Posterior vena cava (tissue), 2 donors: ENCODE measurements around the gene RNF187. TPM values are rescaled to one million over a fixed set of nuclear protein-coding genes. Genes with fewer than 3 reads are reported as not detected.
"Not testable (repeated sequence)": the region's sequence is repeated elsewhere in the genome, so short reads cannot be mapped to it uniquely, and the experiment has no call there.

Experiments
- DNase-seq: peaks from one replicate; pipeline ENCODE4 v3.0.0-alpha.2; 2020; ENCODE audit warnings: low spot score
- intact Hi-C, 2 donors: fragments of 100-400 bp; cut with DNase I; formaldehyde crosslinking; loops; one replicate each; pipeline versions ENCODE4 v1.14.1 to v1.14.2; 2022 to 2023
- total RNA-seq, 2 donors: library from RNA; stranded (reverse); fragmentation: NEBNext Ultra II Directional; extraction: Animal tissue kit (Norgen Biotek cat#: 25700); gene quantifications; one replicate each; pipeline ENCODE4 v1.2.1, GENCODE V29; 2021
- donor health status: DM: yes; HTN: yes; CAD: no.
- donor health status: DM: yes; HTN: yes; CAD: no.

RNF187 gene
- total RNA-seq, 2 donors from 2014 or later, result 61.6 to 64.3 TPM

DNA sequence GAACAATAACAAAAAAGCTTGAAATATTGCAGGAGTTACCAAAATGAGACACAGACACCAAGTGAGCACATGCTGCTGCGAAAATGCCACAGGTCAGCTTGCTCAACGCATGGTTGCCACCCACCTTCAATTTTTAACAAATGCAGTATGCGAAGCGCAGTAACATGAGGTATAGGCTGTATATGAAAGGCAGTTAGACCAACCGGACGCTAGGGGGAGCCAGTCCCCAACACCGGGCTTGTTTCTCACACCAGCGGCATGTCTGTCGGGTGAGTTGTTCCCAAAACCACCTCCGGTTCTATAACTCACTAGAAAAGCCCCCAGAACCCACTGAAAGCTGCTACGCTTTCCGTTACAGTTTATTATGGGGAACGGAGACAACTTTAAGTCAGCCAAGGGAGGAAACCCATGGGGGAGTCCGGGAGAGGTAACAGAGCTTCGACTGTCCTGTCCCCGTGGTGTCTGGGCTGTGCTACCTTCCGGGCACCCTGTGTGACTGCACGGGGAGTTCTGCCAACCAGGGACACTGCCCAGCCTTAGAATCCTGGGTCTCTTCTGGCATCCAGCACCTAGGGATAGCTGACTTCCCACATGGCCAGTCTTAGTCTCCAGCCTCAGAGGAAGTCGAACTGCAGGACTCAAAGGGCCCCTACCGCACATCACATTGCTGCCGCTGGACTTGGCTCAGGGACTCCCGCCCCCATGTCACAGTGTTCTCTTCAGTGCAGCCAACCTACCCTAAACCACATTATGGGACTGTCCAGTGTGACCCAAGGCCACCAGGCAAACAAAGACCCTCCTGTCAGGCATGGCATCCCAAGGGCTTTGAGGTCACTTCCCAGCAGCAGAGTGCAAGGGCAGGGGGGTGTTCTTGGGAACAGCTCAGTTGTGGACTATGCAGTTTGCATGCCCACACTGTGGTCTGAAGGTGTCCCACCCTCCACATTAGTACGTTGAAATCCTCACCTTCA lies 14.0 kb downstream of the RNF187 start:
- intact Hi-C loops, result no loop called here
- DNase-seq, result peak; percentile 94

- DNase-seq, result no peak
- intact Hi-C loops, result no loop called here
Measured at GRCh38 chr1:228502522-228502921, 15.3 kb downstream of the RNF187 start.

GRCh38 chr1:228505944-228506343 lies 18.8 kb downstream of the RNF187 start:
- DNase-seq, result not testable (repeated sequence)
- intact Hi-C loops, result loop anchor here in 1 of 2 donors (5.0 kb wide), 1 partner anchor 424 kb away; the partner anchor contains the start of gene ARF1

DNA sequence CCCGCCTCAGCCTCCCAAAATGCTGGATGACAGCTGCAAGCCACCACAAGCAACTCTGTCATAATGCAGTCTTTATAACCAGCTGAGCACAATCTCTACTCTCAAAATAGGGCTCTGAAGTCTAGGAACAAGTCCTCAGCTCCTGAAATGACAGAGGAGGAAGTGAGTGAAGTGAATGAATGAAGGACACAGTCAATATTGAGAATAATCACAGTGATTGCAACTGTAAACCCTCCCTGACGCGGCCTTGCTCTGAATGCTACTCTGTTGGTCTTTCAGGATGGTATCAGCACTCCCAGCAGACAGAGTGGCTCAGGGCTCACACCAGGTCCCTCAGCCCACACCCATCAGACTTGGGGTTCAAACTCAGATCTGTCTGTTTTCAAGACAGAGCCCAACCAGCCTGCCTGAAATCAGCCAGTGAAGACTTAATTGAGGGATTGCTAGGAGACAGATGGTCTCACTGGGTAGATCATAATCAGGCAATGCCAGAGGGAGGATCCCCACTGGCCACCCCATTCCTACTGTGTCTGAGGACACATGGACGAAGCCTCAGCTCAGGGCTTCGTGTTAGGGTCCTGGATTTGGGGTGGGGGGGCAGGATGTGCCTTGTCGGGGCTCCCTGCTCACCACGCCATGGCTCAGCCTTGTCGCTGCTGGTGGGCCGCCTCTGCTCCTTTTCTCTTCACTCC lies 20.9 kb downstream of the RNF187 start:
- intact Hi-C loops, result loop anchor here in 1 of 2 donors (5.0 kb wide), 1 partner anchor 426 kb away; the partner anchor contains the start of gene ARF1
- no peak for DNase-seq

DNA sequence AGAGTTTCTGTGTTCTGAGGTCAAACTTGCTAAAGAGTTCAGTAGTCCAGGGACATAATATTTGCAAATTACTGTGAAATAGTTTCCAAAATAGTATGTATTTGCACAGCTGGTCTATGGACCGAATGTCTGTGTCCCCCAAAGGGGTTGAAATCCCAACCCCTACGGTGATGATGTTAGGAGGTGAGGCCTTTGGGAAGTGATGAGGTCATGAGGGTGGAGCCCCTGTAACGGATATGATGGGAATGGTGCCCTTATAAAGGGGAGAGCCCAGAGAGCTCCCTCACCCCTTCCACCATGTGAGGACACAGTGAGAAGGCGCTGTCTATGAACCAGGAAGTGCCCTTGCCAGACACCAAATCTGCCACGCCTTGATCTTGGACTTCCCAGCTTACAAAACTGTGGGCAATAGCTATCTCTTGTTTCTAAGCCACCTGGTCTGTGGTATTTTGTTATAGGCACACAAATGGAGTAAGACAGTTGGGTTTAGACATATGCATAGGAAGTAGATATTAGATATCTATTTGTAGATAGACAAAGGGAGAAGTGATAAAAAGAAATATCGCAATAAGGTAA lies 21.7 kb downstream of the RNF187 start:
- intact Hi-C loops, result loop anchor here in 1 of 2 donors (5.0 kb wide), 1 partner anchor 427 kb away; the partner anchor contains the start of gene ARF1
- DNase-seq, result no peak

DNA sequence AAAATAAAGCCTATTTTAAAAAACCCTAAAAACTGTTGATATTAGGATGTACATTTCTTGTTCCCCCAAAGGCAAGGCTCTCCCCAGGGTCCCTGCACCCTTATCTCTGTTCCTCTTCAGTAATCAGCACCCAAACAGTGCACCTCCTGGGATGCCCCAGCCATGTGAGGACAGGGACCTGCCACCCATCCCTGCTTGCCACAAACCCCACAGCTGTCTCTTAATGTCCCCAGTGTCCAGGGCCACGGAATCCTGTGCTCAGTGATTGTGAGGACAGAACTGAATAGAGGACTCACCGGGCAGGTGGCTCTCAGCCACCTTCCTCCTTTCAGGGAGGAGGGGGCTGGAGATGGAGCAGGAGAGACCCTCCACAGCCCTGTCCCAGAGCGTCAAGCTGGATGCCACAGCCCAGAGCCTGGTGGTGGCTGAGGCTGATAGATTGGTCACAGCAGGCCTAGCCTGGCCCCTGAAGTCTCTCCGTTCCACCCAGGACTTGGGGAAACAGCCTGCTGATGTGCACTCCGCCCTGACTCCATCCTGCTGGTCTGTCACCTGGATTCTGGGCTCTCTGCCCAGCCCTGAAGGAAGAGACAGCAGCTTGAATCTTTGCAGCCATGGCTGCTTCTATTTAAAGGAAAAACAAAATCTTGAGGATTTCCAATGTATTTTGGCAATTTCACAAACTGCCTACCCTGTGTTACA lies 23.1 kb downstream of the RNF187 start:
- no peak for DNase-seq
- intact Hi-C loops, result no loop called here

DNA sequence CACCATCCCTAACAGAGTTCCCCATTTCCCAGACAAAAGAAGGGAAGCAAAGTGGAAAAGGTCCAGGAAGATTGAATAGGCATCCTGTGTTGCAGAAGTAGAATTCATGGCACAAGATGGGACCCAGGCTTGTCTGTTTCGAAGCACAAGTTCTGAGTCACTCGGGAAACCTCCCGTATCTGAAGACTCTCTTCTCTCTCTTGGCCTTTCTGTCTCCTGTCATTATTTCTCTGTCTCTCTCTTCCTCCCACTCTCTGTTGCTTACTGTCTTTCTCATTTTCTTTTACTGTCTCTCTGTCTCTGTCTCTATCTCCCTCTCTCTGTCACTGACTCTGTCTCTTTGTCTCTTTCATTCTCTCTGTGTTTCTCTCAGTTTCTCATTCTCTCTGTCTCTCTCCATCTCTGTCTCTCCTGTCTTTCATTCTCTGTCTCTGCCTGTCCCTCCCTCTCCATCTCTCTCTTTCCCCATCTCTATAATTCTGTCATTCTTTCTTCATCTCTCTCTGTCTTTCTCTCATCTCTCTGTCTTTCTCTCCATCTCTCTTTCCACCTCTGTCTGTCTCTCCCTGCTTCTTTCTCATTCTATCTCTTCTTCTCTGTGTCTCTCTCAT lies 23.7 kb downstream of the RNF187 start:
- DNase-seq, result no peak
- intact Hi-C loops, result no loop called here

DNA sequence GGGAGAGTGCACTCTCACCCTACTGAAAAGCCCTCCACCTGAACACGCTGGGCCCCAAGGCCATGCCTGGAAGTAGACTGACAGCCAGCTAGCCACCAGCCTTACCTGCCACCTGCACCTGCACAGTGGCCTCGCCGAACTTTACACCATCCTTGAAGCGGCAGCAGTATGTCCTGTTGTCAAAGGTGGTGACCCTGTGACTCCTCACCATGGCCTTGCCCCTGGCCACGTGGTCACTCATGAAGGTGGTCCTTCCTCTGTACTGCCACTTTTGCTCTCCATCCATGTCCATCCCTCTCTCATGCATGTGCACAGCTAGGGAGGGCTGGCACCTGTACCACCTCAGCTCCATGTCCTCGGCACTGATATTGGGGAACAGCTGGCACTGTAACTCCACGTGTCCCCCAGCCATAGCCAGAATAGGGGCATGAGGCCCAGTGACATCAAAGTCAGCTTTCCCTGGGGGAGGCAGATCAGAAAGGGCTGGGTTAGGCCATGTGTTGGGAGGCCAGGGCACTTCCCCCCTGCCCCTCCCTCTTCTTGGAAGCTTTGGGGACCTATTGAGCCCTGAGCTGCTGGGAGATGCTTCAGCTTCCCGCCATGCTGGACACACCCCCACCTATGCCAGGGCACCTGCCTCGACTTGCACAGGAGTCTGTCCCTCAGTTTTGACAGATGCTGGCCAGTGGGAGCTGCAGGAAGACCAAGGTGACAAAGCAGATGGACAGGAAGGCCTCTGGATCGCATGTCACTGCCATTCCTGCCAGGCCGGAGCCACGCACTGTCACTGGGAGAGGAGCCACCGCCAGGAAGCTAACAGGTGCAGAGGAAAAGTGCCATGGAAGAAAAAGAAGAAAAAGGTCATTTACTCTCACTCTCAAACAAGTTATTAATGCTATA lies 24.6 kb downstream of the RNF187 start:
- no peak for DNase-seq

DNA sequence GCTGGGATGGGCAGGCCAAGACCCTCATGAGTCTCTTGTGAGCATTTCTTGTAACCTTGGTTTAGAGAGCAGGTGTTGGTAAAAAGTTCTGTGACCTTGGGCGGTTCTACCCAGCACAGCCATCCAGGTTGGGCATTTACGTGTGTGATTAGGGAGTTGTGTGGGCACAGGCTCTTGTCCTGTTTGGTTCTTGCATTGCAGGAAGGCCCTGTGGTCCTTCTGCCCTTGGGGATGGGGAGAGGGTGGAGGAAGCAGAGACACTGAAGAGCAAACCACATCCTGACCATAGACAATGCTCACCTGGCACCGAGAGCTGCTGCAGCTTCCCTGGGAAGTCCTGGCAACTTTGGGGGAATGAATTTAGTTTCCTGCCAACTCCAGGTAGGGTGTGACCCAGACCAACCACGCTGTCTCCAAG lies 25.6 kb downstream of the RNF187 start:
- intact Hi-C loops, result no loop called here
- no peak for DNase-seq

More for the DNA sequence above, 24.6 kb downstream of the RNF187 start:
- intact Hi-C loops, result no loop called here

DNA sequence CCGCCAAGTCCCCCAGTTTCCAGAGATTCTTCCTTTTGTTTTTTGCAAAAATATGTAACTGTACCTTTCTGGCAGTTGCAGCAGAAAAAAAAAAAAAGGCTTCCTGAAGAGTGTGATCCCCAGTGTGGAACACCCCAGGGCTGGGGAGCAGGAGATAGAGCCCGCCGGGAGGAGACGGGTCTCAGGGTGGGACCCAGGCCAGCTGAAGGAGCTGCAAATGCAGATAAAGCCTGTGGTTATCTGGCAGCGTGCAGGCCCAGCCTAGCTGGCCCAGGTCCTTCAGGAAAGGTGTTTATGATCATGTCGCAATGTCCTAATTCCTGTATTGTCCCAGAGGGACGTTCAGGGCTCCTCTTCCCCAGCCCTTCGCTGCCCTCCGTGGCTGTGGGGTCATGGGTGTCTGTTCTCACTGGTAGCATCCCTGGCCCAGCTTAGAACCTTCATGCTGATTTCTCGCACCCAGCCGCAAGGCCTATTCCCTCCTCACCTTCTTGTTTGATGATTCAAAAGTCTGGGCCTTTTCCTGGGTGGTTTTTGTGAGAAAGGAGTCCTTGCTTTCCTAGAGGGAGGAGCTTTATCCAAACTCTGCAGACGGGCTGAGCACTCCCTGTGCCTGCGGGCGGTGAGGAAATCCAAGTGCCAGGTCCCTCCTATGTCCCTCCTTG lies 26.2 kb downstream of the RNF187 start:
- DNase-seq, result no peak
- intact Hi-C loops, result no loop called here

GRCh38 chr1:228514421-228514820 lies 27.2 kb downstream of the RNF187 start:
- DNase-seq, result no peak
- intact Hi-C loops, result no loop called here

DNA sequence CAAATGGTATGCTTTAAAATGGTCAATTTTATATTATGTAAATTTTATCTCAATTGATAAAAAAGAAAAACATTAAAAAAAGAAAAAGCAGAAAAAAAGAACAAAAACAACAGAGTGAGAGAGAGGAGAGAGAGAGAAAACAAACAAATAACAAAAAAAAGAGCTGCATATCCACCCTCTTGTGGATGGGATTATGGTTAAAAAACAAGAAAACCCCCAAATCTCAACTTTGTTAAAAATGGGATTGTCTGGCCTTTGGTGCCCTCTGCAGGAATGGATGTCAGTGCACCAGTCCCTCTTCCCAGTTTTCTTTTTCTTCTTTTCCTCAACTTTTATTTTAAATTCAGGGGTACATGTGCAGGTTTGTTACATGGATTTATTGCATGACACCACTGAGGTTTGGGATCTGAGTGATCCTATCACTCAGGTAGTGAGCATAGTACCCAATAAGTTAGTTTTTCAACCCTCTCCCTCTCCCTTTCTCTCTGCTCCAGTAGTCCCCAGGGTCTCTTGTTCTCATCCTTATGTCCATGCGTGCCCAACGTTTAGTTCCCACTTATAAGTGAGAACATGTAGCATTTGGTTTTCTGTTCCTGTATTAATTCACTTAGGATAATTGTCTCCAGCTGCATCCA lies 28.1 kb downstream of the RNF187 start:
- intact Hi-C loops, result no loop called here
- DNase-seq, result no peak

DNA sequence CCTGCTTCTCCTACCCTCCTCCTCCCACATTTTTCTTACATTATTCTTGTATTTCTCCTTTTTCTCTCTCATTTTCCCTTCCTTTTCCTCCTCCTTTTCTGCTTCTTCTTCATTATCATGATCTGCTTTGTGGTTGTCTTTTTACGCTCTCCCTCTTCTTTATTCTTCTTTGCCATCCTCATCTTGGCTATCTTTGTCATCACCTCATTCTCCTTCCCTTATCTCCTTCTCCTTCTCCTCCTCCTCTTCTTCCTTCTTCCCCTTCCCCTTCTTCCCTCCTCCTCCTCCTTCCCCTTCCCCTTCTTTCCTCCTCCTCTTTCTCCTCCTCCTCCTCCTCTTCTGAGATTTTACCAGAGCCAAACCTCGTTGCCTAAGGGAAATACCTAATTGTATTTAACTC lies 30.5 kb downstream of the RNF187 start:
- intact Hi-C loops, result no loop called here
- DNase-seq, result no peak

DNA sequence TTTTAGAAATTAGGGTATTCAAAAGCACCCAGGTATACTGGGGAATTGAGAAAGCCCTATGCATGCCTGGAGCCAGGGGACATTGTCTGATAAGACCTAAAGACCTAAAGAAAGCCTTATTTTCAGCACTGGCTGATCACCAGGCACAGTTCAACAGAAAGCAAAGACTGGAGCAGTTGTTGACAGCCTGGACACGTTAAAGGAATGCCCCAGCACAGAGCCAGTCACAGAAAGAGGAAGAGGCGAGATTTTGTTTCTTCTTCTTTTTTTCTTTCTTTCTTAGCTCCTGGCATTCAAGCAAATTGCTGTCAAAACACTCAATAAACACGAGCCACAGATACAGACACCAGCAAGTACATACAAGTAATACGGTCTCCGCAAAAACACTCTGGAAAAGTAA lies 40.4 kb downstream of the RNF187 start:
- intact Hi-C loops, result no loop called here

DNA sequence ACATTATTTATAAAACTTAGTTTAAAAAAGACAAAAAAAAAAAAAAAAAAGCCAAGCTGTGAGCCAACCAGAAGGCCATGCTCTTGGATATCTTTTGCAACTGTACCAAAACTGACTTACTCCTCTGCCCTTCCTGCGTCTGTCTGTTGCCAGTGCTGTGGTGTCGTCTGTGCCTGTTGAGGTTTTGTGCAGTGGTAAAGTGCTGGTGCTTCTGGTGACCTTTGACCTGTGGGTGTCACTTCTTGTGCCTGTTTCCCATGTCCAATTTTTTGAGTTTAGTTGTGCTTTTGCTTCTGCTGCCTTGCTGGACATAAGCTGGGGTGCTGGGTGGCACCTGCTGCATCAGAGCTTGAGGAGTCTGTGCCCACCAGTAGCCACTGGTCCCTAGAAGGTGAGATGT lies 41.4 kb downstream of the RNF187 start:
- DNase-seq, result peak; percentile 16
- intact Hi-C loops, result no loop called here

More for the DNA sequence above, 40.4 kb downstream of the RNF187 start:
- DNase-seq, result no peak

GRCh38 chr1:228530086-228530758 lies 43.0 kb downstream of the RNF187 start:
- peak; percentile 15 for DNase-seq
- intact Hi-C loops, result no loop called here
